HG03571 (cell line): ENCODE measurements around the gene POLE2.
"Not testable (repeated sequence)": the region's sequence is repeated elsewhere in the genome, so short reads cannot be mapped to it uniquely, and the experiment has no call there.

Experiments
- ATAC-seq: cut with Tn5 transposase; IDR thresholded peaks from one replicate; pipeline ENCODE4 v1.9.1; 2021; ENCODE audit not compliant: unreplicated experiment

POLE2 gene, protein sequence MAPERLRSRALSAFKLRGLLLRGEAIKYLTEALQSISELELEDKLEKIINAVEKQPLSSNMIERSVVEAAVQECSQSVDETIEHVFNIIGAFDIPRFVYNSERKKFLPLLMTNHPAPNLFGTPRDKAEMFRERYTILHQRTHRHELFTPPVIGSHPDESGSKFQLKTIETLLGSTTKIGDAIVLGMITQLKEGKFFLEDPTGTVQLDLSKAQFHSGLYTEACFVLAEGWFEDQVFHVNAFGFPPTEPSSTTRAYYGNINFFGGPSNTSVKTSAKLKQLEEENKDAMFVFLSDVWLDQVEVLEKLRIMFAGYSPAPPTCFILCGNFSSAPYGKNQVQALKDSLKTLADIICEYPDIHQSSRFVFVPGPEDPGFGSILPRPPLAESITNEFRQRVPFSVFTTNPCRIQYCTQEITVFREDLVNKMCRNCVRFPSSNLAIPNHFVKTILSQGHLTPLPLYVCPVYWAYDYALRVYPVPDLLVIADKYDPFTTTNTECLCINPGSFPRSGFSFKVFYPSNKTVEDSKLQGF

GRCh38 chr14:49687942-49688700 lies at the start of gene POLE2:
POLE2 (minus strand) TSS chr14:49688214; CDS start chr14:49688203, 11 bp downstream.
- ATAC-seq = peak; percentile 93

DNA sequence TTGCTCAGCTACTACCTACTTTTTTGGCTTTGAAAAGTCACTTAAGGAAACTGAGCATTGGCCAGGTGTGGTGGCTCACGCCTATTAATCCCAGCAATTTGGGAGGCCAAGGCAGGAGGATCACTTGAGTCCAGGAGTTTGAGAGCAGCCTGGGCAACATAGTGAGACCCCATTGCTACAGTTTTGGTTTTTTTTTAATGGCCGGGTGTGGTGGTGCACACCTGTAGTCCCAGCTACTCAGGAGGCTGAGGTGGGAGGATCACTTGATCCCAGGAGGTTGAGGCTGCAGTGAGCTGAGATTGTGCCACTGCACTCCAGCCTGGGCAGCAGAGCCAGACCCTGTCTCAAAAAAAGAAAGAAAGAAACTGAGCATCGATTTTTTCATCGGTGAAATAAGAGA lies 47.7 kb upstream of the POLE2 start:
- not testable (repeated sequence) for ATAC-seq

GRCh38 chr14:49733836-49734235 lies 45.8 kb upstream of the POLE2 start:
- ATAC-seq = no peak

DNA sequence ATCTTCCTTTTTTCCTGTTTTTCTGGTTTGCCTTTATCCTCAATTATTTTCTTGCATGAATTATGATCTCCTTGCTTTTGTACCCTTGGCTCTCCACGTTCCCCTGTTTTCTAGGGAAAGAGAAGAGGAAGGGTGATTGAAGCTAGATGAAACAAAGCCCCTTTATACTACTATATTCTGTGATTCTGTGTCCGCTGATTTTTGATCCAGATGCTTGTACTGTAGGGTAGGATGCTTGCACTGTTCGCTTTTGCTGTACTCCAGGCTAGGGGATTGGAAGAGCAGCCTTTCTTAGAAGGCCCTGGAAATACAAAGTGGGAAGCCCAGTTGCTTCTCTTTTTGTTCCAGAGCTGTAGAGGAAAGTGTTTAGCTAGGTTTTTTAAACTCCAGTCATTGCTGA lies 44.9 kb upstream of the POLE2 start:
- ATAC-seq = no peak

DNA sequence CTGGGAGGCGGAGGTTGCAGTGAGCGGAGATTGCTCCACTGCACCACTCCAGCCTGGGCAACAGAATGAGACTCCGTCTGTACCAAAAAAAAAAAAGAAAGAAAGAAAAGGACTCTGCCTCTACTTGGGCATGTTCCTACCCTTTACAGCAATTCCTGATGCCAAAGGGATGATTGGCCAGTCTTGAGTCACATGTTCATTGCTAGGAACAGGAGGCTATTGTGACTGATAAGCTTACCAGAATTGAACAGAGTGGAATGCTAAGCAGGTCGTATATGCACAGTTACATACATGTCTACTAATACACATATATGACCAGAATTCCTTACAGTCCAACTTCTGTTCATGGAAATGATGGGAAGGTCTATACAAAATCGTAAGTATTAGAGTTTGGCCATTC lies 39.2 kb upstream of the POLE2 start:
- ATAC-seq = no peak

DNA sequence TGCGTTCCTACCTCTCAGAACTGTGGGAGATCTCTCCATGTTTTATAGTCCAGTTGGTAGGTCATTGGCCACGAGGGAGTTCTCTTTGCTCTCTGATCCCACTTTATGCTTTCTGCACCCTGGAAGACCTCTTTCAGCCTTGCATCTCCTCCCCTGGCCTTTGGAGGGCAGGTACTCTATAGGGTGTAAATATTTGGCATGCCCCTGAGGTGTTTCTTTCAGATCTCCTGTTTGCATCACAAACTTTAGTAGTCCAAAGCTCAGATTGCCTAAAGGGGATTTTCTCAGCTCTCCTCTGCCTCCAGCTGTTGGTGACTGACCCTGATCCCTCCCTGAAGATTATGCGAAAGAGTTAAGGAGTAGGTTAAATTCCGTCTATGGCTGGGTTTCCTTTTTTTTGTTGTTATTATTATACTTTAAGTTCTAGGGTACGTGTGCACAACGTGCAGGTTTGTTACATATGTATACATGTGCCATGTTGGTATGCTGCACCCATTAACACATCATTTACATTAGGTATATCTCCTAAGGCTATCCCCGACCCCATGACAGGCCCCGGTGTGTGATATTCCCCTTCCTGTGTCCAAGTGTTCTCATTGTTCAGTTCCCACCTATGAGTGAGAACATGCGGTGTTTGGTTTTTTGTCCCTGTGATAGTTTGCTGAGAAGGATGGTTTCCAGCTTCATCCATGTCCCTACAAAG lies 33.9 kb upstream of the POLE2 start:
- not testable (repeated sequence) for ATAC-seq

GRCh38 chr14:49720744-49721143 lies 32.7 kb upstream of the POLE2 start:
- ATAC-seq = no peak

- not testable (repeated sequence) for ATAC-seq
These were observed 23.0 kb upstream of the POLE2 start for GRCh38 chr14:49710993-49711392.

DNA sequence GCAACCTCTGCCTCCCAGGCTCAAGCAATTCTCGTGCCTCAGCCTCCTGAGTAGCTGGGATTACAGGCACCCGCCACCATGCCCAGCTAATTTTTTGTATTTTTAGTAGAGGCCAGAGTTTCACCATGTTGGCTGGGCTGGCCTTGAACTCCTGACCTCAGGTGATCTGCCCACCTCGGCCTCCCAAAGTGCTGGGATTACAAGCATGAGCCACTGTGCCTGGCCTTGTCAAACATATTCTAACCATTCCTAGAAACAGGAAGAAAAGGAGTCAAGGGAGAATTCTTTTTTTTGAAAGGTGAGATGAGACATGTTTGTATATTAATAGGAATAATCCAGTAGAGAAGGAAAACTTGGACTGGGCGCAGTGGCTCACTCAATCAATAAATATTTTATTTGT lies 16.5 kb upstream of the POLE2 start:
- not testable (repeated sequence) for ATAC-seq

- no peak for ATAC-seq
These were observed 16.0 kb upstream of the POLE2 start for GRCh38 chr14:49703965-49704364.

GRCh38 chr14:49702725-49703124 lies 14.7 kb upstream of the POLE2 start:
- ATAC-seq = no peak

- not testable (repeated sequence) for ATAC-seq
These were observed 5.7 kb upstream of the POLE2 start for GRCh38 chr14:49693735-49694124.

GRCh38 chr14:49692811-49693734 lies 5.1 kb upstream of the POLE2 start, which contains the start of gene KLHDC1:
KLHDC1 (plus strand) TSS chr14:49693120; CDS start chr14:49693195, 75 bp downstream.
- ATAC-seq = peak; percentile 65

- no peak for ATAC-seq
These were observed 4.3 kb upstream of the POLE2 start for GRCh38 chr14:49692193-49692757.

GRCh38 chr14:49691031-49691430 lies 3.0 kb upstream of the POLE2 start:
- no peak for ATAC-seq

DNA sequence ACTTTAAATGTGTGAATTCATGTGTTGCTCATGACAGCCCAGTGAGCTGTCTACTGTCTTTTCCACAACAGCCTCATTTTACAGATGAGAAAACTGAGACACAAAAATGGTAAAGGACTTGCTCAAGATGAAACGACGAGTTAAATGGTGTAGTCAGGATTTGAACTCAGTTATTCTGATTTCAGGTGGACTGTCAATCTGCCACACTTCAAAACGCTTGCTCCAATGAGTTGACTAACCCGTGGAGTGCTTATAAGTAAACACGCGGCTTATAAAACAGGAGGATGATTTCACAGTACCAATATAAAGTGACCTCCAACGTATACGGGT lies 652 bp upstream of the POLE2 start:
- no peak for ATAC-seq

DNA sequence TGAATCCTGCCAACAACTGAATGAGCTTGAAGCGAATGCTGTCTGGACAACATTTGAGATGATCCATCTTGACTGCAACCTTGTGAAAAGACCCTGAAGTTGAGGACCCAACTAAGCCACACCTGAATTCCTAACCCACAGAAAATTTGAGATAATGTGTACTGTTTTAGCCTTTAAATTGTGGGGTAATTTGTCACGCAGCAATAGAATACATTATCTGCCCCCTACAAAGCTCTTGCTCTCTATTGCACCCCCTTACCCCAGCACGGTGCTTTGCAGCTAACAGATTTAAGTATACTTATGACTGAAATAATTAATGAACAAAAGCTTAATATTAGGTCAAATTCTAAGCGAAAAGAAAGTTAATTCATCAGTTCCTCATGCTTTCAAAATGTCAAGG lies 1.6 kb downstream of the POLE2 start:
- ATAC-seq = no peak

GRCh38 chr14:49679271-49679670 lies 8.7 kb downstream of the POLE2 start:
- no peak for ATAC-seq

DNA sequence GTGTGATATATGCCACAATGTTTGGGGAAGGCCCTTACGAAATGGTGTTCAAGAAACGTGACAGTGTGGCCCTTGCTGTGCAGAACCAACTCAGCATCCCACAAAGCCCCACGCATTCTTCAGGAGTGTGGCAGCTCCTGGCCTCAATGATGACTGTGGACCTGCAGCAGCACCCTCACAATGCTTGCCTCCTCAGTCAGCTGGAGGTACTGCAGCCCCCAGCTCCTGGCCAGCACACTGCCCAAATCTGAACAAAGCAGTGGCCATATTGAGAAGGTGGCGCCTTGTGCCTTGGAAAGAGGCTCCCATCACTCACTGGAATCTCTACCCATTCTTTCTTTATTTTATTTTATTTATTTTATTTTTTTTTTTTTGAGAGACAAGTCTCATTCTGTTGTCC lies 10.4 kb downstream of the POLE2 start:
- ATAC-seq = no peak

DNA sequence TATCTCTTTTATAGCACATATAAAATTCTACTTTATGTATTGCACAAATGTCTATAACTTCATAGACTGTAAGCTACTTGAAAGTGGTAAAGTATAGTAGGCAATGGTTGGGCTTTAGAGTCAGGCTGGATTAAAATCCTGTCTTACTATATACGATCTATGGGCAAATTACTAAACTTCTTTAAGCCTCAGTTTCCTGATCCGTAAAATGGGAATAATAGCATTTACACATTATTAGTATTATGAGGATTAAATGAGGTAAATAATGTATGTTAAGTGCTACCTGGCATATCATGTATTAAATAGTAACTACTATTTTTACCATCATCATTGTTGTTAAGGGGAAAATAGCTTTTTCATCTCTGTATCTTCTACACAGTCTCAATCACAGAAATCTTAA lies 14.4 kb downstream of the POLE2 start:
- no peak for ATAC-seq
